AG20443 (cell line): ENCODE measurements around the gene RASA2.

Experiments used
- DNase-seq: peaks from one replicate; pipeline ENCODE4 v3.0.0; 2012; ENCODE audit warnings: low spot score, mixed read lengths

Gene RASA2

DNA sequence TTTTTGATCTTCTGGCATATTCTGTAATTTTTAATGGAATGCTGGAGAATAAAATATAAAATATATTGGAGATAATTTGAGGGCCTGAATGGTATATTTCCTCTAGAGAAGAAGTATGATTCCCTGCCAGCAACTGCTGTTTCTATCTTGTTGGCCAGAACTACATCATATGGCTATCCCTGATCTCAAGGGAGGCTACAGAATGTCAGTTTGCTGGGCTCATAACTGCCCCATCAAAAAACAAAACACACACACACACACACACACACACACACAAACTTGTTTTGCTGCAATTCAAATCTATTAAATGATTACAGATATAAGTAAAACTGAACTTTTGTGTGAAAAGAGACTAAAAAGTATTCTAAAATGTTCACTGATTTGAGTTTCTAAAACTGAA is 51.0 kb downstream of the RASA2 start:
- DNase-seq, result no peak

DNA sequence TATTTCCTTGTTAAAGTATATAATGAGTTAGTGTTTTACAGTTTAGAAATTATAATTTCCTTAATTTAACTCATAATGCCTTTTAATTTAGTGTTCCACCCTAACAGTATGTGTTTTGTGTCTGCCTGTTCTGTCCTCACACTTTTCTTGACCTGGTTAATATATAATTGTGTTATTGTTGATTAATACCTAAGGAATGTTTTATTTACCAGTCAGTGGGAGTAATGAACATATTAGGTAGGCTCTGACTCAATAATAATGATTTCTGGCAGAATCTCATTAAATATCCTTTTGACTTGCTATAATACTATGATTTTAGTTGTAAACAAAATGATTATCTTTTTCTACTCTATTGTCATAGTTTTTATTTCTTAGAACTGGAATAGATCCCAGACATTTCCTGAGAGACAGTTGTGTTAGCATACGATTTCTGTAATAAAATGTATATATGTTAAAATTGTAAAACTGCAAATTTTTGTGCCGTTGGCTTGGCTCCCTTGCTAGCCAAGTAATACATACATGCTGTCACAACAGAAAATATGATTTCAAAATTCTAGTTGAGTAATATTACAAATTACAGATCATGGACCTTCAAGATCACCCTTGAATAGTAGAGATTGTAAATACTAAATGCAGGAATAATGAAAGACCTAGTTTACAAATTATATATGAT is 51.9 kb downstream of the RASA2 start:
- DNase-seq, result no peak

- no peak for DNase-seq
These were observed 52.8 kb downstream of the RASA2 start for GRCh38 chr3:141539431-141540187.

DNA sequence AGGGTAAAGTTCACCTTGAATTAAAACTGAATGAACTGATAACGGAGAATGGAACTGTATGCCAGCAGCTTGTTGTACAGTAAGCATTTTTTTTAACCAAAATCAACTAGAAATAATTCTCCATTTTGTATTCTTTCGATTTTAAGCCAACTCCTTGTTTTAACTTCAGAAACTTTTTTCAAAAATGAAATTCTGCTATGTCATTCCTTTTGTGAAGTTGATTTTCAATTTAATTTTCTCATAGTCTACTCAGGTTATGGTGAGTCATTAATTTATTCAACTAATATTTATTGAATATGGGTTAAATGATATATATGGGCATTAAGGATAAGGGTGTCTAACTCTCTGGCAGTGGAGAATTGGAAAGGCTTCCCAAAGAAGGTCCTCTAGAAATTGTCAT is 53.7 kb downstream of the RASA2 start:
- DNase-seq, result no peak

DNA sequence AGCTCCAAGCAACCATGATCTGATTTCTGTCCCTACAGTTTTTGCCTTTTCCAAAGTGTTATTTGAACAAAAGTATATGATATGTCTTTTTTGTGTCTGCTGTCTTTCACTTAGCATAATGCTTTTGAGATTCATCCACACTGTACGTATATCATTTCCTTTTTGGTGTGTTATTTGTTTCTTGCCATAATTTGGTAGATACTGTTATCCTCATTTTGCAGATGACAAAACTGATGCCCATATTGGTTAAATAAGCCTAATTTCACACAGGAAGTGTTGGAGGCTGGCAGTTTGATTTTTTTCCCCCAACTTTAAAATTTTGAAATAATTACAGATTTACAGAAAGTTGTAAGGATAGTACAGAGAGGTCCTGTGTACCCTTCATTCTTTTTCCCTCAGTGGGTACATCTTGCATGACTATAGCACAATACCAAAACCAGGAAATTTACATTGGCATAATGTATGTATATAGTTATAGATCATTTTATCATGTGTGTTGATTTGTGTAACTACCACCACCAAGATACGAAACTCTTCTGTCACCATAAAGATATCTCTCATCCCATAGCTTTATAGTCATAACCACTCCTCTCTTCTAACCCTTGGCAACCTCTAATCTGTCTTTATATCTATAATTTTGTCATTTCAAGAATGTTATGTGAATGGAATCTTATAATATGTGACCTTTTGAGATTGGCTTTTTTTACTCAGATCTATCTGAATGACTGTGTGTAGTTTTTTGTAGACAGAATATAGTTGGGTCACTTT is 55.6 kb downstream of the RASA2 start:
- DNase-seq, result no peak

- DNase-seq, result no peak
These were observed 56.2 kb downstream of the RASA2 start for GRCh38 chr3:141542989-141543388.

DNA sequence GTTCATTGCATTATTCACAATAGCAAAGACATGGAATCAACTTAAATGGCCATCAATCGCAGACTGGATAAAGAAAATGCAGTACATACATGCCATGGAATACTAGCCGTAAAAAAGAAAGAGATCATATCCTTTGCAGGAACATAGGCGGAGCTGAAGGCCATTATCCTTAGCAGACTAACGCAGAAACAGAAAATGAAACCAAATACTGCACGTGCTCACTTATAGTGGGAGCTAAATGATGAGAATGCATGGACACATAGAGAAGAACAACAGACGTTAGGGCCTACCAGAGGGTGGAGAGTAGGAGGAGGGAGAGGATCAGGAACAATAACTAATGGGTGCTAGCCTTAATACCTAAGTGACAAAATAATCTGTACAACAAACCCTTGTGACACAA is 57.9 kb downstream of the RASA2 start:
- DNase-seq, result no peak

DNA sequence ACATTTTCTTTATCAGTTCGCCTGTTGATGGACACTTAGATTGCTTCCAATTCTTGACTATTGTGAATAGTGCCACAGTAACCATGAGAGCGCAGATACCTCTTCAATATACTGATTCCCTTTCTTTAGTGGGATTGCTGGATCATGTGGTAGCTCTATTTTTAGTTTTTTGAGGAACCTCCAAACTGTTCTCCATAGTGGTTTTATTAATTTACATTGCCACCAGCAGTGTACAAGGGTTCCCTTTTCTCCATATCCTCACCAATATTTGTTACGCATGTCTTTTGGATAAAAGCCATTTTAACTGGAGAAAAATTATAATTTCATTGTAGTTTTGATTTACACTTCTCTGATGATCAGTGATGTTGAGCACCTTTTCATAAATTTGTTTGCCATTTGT is 59.3 kb downstream of the RASA2 start:
- no peak for DNase-seq

DNA sequence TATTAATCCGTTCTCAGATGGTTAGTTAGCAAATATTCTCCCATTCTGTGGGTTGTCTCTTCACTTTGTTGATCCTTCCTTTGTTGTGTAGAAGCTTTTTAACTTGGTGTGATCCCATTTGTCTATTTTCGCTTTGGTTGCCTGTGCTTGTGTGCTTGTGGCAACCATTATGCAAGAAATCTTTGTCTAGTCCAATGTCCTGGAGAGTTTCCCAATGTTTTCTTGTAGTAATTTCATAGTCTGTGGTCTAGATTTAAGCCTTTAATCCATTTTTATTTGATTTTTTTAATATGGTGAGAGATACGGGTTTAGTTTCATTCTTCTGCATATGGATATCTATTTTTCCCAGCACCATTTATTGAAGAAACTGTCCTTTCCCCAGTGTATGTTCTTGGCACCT is 59.8 kb downstream of the RASA2 start:
- DNase-seq, result no peak

DNA sequence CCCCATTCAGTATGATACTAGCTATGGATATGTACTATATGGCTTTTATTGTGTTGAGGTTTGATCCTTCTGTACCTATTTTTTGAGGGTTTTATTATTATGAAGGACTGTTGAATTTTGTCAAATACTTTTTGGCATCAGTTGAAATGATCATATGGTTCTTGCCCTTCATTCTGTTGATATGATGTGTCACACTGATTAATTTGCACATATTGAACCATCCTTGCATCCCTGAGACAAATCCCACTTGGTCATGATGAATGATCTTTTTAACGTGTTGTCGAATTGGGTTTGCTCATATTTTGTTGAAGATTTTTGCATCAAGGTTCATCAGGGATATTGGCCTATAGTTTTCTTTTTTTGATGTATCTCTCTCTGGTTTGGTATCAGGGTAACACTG is 61.0 kb downstream of the RASA2 start:
- DNase-seq, result no peak

DNA sequence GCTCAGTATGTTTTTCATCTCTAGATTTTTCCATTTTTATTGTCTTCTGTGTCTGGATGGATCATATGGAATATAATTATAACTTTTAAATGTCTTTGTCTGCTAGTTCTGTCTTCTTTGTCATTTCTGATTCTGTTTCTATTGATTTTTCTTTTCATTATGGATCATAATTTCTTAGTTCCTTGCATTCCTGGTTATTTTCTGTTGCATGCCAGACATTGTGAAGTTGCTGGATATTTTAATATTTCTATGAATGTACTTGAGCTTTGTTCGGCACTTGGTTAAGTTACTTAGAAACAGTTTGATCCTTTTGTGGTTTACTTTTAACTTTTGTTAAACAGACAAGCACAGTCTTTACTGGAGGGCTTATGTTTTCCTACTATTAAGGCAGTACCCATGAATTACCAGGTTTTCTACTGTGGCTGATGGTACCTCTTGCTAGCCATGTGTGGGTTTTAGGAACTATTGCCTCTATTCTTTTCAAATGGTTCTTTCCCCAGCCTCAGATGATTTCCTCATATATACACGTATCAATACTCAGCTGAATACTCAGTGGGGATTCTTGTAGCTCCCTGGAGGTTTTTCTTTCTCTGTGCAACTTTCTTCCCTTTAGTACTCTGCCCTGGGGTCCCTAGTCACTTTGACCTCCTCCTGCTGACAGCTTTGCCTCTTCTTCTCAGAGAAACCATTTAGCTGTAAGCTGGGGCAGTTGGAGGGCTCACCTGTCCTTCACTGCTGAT is 64.3 kb downstream of the RASA2 start:
- no peak for DNase-seq

DNA sequence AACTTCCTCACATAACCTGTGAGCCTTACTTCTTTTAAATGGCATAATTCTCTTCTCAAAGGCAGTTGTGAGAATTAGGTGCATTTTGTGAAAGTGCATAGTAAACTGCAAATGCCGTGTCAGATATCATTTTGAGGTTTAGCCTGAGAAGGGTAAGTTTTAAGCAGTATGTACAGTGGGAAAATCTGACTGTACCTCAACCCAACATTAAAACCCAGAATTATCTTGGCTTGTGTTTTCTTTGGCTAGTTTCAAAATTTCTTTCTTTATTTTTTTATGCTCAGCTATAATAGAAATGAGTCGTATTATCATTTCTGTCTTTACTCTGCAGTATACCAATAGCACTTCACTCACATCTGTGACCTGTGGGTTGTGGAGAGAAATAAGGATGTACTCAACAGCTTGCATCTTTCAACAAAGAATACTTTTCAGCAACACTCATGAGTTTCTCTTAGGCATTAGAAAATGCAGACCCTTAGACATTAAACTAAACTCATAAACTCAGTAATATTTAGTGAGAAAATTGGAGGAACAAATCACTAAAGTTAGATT is 65.7 kb downstream of the RASA2 start:
- DNase-seq, result no peak

- no peak for DNase-seq
These were observed 66.2 kb downstream of the RASA2 start for GRCh38 chr3:141553055-141553454.

- peak; percentile 9 for DNase-seq
These were observed 69.2 kb downstream of the RASA2 start for GRCh38 chr3:141556034-141556433.

DNA sequence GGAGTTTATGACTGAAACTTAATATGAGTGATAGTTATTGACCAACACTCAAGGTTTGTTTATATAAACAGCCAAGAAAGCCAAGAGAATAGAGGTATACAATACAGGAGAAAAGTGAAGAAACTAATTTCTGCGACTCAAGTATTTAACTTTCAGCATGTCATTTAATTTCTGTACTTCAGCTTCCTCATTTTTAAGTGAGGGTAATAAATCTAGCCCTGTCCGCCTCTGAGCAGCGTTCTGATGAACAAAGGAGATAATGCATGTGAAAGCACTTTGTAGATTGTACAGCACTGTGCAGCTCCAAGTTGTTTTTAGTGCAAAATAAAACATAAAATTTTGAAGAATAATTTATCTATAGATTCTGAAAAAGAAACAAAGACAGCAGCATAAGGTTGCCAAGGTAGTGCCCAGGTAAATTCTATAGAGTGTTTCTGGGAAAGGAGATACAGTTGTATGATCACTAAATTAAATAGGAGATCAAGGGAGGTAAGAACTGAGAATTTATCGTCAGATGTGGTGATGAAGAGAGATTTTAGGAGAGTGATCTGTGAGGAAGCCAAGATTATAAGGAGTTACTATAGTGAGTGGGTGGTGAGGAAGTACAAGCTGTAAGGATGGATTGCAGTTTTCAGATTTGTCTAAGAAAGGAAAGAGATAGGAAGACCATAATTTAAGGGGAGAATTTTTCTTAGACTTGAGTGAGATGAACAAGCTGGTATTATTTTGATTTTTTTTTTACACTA is 71.3 kb downstream of the RASA2 start:
- no peak for DNase-seq

- peak; percentile 32 for DNase-seq
These were observed 74.7 kb downstream of the RASA2 start for GRCh38 chr3:141561426-141562034.

DNA sequence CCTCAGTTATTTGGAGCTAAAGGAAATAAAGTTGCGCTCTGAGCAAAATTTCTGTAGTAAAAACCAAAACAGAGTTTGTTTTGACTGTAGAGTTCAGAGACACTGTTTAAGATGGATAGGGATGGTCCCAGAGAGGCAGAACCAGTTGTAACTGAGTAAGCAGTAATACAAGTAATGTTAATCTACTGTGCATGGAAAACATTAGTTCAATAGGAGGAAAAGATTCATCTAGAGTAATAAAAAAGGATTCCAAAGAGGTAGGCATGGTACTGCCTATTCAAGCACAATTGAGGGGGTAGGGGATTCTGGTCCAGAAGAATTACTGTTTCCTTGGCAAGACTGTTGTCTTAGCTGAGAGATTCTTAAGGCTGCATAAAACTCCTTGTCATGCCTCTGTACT is 77.4 kb downstream of the RASA2 start:
- DNase-seq, result no peak

- no peak for DNase-seq
These were observed 83.2 kb downstream of the RASA2 start for GRCh38 chr3:141570068-141570467.

DNA sequence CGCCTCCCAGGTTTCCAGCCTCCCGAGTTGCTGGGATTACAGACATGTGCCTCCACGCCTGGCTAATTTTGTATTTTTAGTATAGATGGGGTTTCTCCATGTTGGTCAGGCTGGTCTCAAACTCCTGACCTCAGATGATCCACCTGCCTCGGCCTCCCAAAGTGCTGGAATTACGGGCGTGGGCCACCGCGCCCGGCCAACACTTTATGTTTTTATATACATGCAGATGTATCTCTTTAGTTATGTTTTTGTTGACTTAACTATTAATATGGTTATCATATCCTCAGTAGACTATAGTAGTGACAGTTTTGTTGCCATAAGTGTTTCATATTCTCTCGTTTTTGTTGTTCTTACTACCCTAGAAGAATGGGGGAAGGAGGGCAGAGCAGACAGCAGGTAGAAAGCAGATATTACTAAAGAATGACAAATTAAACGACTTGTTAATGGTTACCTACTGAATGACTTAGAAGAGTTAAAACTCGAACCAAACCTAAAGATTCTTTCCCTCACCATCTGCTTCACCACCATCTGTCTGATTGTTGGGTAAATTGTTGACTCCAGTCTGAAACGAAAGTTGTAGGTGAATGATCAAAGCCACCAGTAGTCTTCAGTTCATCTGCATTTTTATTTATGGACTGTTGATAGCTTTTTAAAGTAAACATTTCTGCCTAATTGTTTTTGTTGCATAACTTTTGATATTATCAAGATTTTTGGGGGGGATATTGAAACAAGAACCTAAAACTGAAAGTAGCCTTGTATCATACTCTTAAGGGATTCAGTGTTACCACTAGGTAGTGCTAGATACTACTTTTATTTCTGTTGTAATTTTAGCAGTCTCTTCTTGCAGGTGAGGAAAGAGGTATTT is 89.3 kb downstream of the RASA2 start:
- peak; percentile 24 for DNase-seq

DNA sequence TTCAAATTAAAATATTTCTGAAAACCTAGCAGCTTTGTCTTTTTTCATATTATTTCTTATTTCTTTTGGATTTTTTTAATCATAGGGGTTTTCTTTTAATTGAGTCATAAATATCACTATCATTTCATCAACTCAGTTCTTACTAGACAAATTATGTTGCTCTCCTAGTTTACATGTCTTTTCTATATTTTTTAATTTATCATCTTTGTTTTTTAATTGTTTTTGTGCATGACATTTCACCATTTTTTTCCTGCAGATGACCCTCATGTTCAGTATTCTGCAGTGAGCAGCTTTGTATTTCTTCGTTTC is 89.9 kb downstream of the RASA2 start:
- DNase-seq, result no peak
